ENCODE data around the gene GOLGA5.

The GOLGA5 gene

DNA sequence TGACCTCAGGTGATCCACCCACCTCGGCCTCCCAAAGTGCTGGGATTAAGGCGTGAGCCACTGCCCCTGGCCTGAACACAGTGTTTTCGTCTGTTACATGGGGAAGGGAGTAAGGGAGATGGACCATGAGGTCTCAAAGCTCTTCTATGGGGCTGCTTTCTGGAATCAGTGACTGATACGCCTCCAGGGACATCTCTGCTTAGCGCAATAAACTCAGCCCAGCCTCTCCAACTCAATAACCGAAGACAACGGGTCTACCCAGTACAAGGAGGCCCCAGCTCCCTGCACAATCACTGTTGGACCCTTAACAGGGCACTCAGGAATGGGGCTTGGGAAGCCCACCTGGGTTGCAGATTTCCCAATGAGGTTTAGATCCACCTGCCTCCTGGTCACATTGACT lies 86.2 kb downstream of the GOLGA5 start:
- DNase-seq (ENCODE audit: low read depth in 2 of 2), result no peak

GRCh38 chr14:92880851-92881250 lies 86.7 kb downstream of the GOLGA5 start:
- DNase-seq (ENCODE audit: low read depth in 2 of 2), result peak in 1 of 2 experiments; percentile 1

DNA sequence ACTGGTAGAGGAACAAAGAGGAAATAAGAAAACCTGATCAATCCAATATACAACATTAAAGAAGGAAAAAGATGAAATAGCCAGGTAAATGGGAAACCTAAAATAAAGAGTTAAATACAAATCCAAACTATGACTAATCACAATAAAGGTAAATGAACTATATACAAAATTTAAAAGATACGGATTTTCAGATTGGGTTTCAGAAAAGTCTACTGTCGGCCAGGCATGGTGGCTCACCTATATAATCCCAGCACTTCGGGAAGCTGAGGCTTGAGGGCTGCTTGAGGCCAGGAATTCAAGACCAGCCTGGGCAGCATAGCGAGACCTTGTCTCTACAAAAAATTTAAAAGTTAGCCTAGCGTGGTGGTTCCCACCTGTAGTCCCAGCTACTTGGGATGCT lies 89.0 kb downstream of the GOLGA5 start:
- DNase-seq (ENCODE audit: low read depth in 2 of 2), result no peak

DNA sequence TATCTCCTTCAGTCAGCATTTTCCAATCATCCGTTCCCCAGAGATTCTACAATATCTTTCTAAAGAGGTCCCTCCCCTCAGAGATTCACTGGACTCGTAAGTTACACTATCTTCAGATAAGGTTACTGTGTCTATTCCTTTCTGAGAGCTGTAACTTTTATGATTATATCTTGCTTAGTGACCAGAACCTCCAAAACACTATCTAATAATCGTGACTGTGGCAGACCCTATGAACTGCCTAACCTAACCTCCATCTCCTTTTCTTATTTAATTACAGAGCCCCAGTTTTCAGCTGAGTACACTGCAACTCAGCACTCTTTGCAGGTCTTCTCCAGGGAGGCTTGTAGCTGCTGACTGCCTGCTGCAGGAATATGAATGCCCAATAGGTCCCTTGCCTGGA lies 90.3 kb downstream of the GOLGA5 start:
- DNase-seq (ENCODE audit: low read depth in 2 of 2), result no peak

- DNase-seq (ENCODE audit: low read depth in 2 of 2), result no peak
Observed at GRCh38 chr14:92885279-92886061, 91.4 kb downstream of the GOLGA5 start.

- no peak for DNase-seq (ENCODE audit: low read depth in 2 of 2)
Observed at GRCh38 chr14:92886337-92886736, 92.2 kb downstream of the GOLGA5 start.

GRCh38 chr14:92887157-92887556 lies 93.1 kb downstream of the GOLGA5 start:
- no peak for DNase-seq (ENCODE audit: low read depth in 2 of 2)

- no peak for DNase-seq (ENCODE audit: low read depth in 2 of 2)
Observed at GRCh38 chr14:92888896-92889295, 94.8 kb downstream of the GOLGA5 start.
